ENCODE results near the gene GAS6.
A peak's percentile ranks its signal among the peaks of the same experiment; 100 is the strongest.

Gene GAS6

GRCh38 chr13:113904411-113904810, 40.5 kb upstream of the GAS6 start:
- H3K4me3 ChIP-seq (replicated peaks in 1 of 2; ENCODE audit: low read depth in 2 of 2, low read length in 2 of 2): no peak overlapping the region
- peak in 1 of 2 donors; percentile 66 for DNase-seq (ENCODE audit: low read depth in 2 of 2)
- TF ChIP-seq, protein P1, sequence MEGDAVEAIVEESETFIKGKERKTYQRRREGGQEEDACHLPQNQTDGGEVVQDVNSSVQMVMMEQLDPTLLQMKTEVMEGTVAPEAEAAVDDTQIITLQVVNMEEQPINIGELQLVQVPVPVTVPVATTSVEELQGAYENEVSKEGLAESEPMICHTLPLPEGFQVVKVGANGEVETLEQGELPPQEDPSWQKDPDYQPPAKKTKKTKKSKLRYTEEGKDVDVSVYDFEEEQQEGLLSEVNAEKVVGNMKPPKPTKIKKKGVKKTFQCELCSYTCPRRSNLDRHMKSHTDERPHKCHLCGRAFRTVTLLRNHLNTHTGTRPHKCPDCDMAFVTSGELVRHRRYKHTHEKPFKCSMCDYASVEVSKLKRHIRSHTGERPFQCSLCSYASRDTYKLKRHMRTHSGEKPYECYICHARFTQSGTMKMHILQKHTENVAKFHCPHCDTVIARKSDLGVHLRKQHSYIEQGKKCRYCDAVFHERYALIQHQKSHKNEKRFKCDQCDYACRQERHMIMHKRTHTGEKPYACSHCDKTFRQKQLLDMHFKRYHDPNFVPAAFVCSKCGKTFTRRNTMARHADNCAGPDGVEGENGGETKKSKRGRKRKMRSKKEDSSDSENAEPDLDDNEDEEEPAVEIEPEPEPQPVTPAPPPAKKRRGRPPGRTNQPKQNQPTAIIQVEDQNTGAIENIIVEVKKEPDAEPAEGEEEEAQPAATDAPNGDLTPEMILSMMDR (IDR thresholded peaks at IDR 0.05; ENCODE audit: low read depth, low read length): peak; percentile 67

DNA sequence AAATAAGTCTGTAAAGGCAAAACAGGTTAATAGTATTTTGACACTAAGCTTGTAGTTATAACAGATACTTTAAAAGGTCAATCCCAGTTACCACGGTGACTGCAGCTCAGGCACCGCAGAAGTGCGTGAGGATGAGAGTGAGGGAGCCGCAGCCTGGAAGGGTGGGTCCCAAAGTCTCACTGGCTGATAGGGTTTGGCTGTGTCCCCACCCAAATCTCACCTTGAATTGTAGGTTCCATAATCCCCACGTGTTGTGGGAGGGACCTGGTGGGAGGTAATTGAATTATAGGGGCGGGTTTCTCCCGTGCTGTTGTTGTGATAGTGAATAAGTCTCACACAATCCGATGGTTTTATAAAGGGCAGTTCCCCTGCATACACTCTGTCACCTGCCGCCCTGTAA, 40.0 kb upstream of the GAS6 start:
- DNase-seq (ENCODE audit: low read depth in 2 of 2): no peak
- H3K4me3 ChIP-seq (replicated peaks in 1 of 2; ENCODE audit: low read depth in 2 of 2, low read length in 2 of 2): no peak overlapping the region
- TF ChIP-seq, protein P1 (IDR thresholded peaks at IDR 0.05; ENCODE audit: low read depth, low read length): no peak

DNA sequence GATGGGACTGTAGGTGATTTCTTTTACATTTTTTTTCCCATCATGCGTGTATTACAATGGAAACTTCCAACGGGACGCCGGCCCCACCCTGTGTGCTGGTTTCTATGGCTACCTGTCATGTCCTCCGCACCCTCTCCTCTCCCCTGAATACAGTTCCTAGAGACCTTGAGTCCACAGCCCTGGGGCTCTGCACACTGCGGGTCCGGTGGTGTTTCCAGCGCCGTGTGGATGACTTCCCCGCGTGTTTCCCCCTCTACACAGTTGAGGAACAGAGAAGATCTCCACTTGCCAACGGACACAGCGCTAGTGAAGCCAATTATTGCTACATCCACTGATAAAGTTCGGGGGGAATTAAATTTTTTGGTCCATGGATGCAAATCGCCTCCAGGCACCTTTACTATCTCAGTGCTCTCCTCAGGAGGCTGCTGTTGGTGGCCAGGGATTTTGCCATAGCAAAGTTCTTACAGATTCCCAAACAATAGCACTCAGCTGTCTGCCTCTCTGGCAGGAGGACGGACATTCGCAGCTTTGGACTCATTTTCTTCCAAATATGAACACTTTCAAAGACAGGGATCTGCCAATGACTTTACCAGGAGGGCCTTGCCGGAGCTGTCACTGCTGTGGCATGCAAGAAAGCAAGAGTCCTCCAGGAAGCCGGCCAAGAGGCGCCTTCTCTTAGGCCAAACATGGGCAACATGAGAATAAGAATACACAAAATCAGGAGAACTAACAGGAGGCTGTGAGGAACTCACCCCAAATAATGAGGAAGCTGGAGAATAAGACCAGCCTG, 39.3 kb upstream of the GAS6 start:
- peak in 1 of 2 donors; percentile 61 for DNase-seq (ENCODE audit: low read depth in 2 of 2)
- TF ChIP-seq, protein P1 (IDR thresholded peaks at IDR 0.05; ENCODE audit: low read depth, low read length): no peak
- H3K4me3 ChIP-seq (replicated peaks in 1 of 2; ENCODE audit: low read depth in 2 of 2, low read length in 2 of 2): no peak overlapping the region

DNA sequence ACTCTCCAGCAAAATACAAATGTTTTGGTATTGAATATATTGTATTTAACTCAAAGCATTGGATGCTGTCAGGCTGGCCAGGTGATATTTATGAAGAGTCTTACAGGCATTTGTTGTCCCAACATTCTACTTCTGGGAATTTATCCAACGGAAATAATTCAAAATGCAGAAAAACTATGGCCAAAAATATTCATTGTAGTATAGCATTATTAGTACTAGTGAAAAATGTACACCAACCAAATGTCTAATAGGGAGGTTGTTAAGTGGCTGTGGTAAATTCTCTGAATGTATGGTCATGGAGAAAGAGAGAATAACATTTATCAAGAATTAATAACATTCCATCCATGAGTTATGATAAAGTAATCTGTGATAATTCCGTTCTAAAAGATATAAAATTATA, 38.6 kb upstream of the GAS6 start:
- peak in 1 of 2 donors; percentile 36 for DNase-seq (ENCODE audit: low read depth in 2 of 2)
- H3K4me3 ChIP-seq (replicated peaks in 1 of 2; ENCODE audit: low read depth in 2 of 2, low read length in 2 of 2): no peak overlapping the region
- TF ChIP-seq, protein P1 (IDR thresholded peaks at IDR 0.05; ENCODE audit: low read depth, low read length): no peak

DNA sequence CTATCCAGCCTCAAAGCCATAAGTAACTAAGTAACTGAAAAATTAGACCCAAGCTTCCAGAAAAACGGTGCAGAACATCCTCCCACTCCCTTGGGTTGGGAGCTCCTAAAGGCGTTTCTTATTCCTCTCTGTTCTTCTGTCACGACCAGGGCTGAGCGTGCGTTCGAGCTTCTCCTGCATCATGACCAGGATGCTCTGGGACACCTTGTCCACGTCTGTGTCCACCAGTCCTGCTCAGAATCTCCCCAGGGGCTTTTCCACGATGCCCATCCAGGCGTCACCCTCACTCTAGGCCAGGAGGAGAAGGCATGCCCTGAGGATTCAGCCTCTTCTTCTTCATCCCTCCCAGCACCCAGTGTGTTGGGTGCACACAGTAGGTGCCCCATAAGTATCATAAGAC, 37.8 kb upstream of the GAS6 start:
- no peak overlapping the region for H3K4me3 ChIP-seq (replicated peaks in 1 of 2; ENCODE audit: low read depth in 2 of 2, low read length in 2 of 2)
- TF ChIP-seq, protein P1 (IDR thresholded peaks at IDR 0.05; ENCODE audit: low read depth, low read length): no peak
- no peak for DNase-seq (ENCODE audit: low read depth in 2 of 2)

GRCh38 chr13:113901231-113901630, 37.4 kb upstream of the GAS6 start:
- no peak overlapping the region for H3K4me3 ChIP-seq (replicated peaks in 1 of 2; ENCODE audit: low read depth in 2 of 2, low read length in 2 of 2)
- TF ChIP-seq, protein P1 (IDR thresholded peaks at IDR 0.05; ENCODE audit: low read depth, low read length): no peak
- peak in 1 of 2 donors; percentile 46 for DNase-seq (ENCODE audit: low read depth in 2 of 2)
